HG03196 (cell line): ENCODE data around the gene ZNF808.
A peak's percentile ranks its signal among the peaks of the same experiment; 100 is the strongest.
"Not testable (repeated sequence)": the region's sequence is repeated elsewhere in the genome, so short reads cannot be mapped to it uniquely, and the experiment has no call there.

Experiments
- ATAC-seq: cut with Tn5 transposase; IDR thresholded peaks from one replicate; pipeline ENCODE4 v1.9.1; 2021; ENCODE audit not compliant: unreplicated experiment

The ZNF808 gene

GRCh38 chr19:52592301-52592700 is 64.8 kb downstream of the ZNF808 start:
- no peak for ATAC-seq

- ATAC-seq: not testable (repeated sequence)
These were observed 66.0 kb downstream of the ZNF808 start for GRCh38 chr19:52593441-52593840.

DNA sequence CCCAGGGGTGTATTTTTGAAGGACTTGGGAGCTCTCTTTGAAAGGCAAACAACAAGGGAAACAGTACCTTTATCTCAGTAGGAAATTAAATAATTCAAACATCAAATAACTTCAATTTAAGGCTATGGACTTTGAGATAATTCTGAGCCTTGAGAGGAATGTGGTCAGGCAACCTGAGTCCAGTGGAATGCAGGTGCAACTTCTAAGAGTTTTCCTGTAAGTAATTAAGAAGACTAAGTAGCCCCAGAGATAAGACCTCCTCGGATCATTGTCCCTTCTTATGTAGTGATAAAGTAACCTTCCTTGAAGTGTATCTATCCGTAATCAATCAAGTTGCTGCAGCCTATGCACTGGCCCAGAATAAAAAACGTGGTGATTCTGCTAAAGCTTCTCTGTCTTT is 71.8 kb downstream of the ZNF808 start:
- ATAC-seq: no peak

GRCh38 chr19:52600639-52601024 is 73.2 kb downstream of the ZNF808 start:
- no peak for ATAC-seq

DNA sequence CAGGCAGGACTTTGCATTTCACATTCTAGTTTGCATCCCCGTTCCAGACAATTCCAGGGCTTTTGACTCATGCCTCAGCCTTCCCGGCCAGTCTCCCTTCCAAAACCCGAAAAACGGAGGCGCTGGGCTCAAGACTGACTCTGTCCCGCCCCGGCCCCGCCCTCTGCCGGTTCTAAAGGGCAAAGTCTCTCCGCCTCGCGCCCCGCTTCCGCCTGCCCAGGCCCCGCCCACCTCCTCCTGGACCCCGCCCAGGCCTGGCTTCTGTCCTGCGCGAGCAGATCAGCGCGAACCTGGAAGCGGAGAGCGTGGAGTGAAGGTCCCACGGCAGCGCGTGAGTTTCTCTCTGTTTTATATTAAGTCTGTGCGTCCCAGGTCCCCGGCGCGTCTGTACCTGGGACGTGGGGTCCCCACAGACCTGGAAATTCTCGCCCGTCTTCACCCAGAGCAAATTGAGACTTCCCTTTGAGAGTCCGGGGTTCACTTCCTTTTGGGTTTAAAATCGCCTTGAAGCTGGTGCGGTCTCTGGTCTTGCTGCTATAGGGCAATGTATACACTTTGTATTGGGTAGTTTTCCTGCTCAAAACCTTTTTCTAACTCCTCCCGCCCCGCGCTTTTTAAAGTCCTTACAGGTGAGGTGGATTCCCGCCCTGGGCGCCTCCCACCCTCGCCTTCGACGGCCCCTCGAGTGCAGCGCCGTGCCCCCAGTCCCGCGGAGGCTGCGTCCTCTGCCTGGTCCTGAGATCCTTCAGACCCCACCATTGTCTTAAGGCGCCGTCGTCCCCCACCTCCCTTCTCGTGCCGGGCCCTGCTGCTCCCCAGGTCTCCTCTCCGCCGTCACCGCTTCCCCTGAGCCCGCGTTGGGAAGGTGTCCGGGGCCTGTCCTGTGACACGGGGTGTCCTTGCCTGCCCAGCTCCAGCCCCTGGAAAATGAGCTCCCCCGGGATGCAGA is 73.8 kb downstream of the ZNF808 start:
- ATAC-seq: peak; percentile 77

- not testable (repeated sequence) for ATAC-seq
These were observed 74.5 kb downstream of the ZNF808 start for GRCh38 chr19:52601974-52602366.

DNA sequence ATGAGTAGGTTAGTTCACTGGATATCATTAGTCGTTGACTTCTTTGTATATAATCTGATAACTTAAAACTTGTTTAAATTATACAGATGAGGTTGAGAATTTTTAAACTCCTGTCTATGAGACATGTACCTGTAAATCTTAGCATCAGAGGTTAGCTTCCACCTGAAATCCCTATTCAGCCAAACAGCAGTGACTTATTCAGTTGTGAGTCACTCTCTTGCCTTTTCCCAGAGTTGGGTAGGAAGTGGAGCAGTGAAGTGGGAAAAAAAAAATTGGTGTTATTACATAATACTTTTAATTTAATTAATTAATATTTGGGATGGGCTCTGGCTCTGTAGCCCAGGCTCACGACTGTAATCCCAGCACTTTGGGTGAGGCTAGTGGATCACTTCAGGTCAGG is 75.5 kb downstream of the ZNF808 start:
- ATAC-seq: no peak

- no peak for ATAC-seq
These were observed 76.2 kb downstream of the ZNF808 start for GRCh38 chr19:52603558-52604207.
